ENCODE measurements around the gene ZNF674. TPM values are rescaled to one million over a fixed set of nuclear protein-coding genes. Genes with fewer than 3 reads are reported as not detected.

Gene ZNF674
- total and polyA plus RNA-seq, 3 experiments from 2014 or later: 1.3 to 2.8 (median 2.7) TPM

- H3K27ac Mint-ChIP-seq: peak overlapping the region in 1 of 8 donors; percentile 12
- DNase-seq: no peak
- CTCF ChIA-PET: interaction anchor here (1.2 kb wide), 1 partner anchor 8 kb away, joined by 3 read pairs; no protein-coding TSS in a partner anchor
- peaks cover 0 to 15% (median 5%) of the 10 kb centered on the region in 3 donors for H3K36me3 Mint-ChIP-seq
- POLR2A ChIA-PET: no interaction called here
- H3K27me3 Mint-ChIP-seq: peaks cover 0 to 2% of the 10 kb centered on the region in 2 donors
- peak overlapping the region in 1 of 7 donors; percentile 13 for H3K4me3 Mint-ChIP-seq
- H3K9me3 ChIP-seq (ENCODE audit: low read length): no peaks in the 10 kb centered on the region
- H3K4me3 ChIP-seq (ENCODE audit: low read length): no peak overlapping the region
- no peak overlapping the region for H3K27ac ChIP-seq (ENCODE audit: low read depth, low read length)
- no peaks in the 10 kb centered on the region for H3K27me3 ChIP-seq (ENCODE audit: insufficient read depth, low read length, poor library complexity, severe bottlenecking)
- no peaks in the 10 kb centered on the region for H3K9me3 Mint-ChIP-seq
- peaks cover 4% of the 10 kb centered on the region for H3K4me1 ChIP-seq (ENCODE audit: insufficient read depth, low read length)
- H3K4me1 Mint-ChIP-seq: peaks cover 20 to 66% (median 53%) of the 10 kb centered on the region in 3 donors
- no peaks in the 10 kb centered on the region for H3K36me3 ChIP-seq (ENCODE audit: insufficient read depth, low read length)
Measured at GRCh38 chrX:46582325-46582724, 37.1 kb upstream of the ZNF674 start.

GRCh38 chrX:46580613-46581012 lies 35.4 kb upstream of the ZNF674 start:
- Histone ChIP-seq H3K27ac (ENCODE audit: low read depth, low read length) (no peak overlapping the region), H3K36me3 (ENCODE audit: insufficient read depth, low read length) (no peaks in the 10 kb centered on the region), H3K4me3 (ENCODE audit: low read length) (no peak overlapping the region), H3K9me3 (ENCODE audit: low read length) (no peaks in the 10 kb centered on the region), H3K27me3 (ENCODE audit: insufficient read depth, low read length, poor library complexity, severe bottlenecking) (no peaks in the 10 kb centered on the region), H3K4me1 (ENCODE audit: insufficient read depth, low read length) (no peaks in the 10 kb centered on the region)
- H3K36me3 Mint-ChIP-seq: peaks cover 0 to 18% (median 4%) of the 10 kb centered on the region in 3 donors
- no peak for DNase-seq
- H3K27me3 Mint-ChIP-seq: no peaks in the 10 kb centered on the region
- ChIA-PET CTCF (no interaction called here), POLR2A (no interaction called here)
- no peaks in the 10 kb centered on the region for H3K9me3 Mint-ChIP-seq
- peaks cover 28 to 71% (median 61%) of the 10 kb centered on the region in 3 donors for H3K4me1 Mint-ChIP-seq
- H3K4me3 Mint-ChIP-seq: no peak overlapping the region
- H3K27ac Mint-ChIP-seq: peak overlapping the region in 1 of 8 donors; percentile 27

GRCh38 chrX:46579250-46579649 lies 34.0 kb upstream of the ZNF674 start:
- Histone ChIP-seq H3K27ac (ENCODE audit: low read depth, low read length) (no peak overlapping the region), H3K9me3 (ENCODE audit: low read length) (no peaks in the 10 kb centered on the region), H3K36me3 (ENCODE audit: insufficient read depth, low read length) (no peaks in the 10 kb centered on the region), H3K4me3 (ENCODE audit: low read length) (no peak overlapping the region), H3K4me1 (ENCODE audit: insufficient read depth, low read length) (no peaks in the 10 kb centered on the region), H3K27me3 (ENCODE audit: insufficient read depth, low read length, poor library complexity, severe bottlenecking) (no peaks in the 10 kb centered on the region)
- no peak for DNase-seq
- H3K27me3 Mint-ChIP-seq: no peaks in the 10 kb centered on the region
- peaks cover 31 to 69% (median 59%) of the 10 kb centered on the region in 3 donors for H3K4me1 Mint-ChIP-seq
- H3K36me3 Mint-ChIP-seq: peaks cover 0 to 18% (median 4%) of the 10 kb centered on the region in 3 donors
- peak overlapping the region in 4 of 7 donors; percentile 24 to 70 (median 46) for H3K4me3 Mint-ChIP-seq
- H3K9me3 Mint-ChIP-seq: no peaks in the 10 kb centered on the region
- ChIA-PET CTCF (interaction anchor here (0.8 to 1.4 kb wide), 2 partner anchors 15 to 64 kb away, joined by 3 read pairs; no protein-coding TSS in a partner anchor), POLR2A (interaction anchor here (0.6 kb wide), 1 partner anchor 13 kb away, joined by 3 read pairs; no protein-coding TSS in a partner anchor)
- H3K27ac Mint-ChIP-seq: peak overlapping the region in 5 of 8 donors; percentile 41 to 80 (median 45)

GRCh38 chrX:46577221-46578005 lies 32.2 kb upstream of the ZNF674 start:
- POLR2A ChIA-PET: interaction anchor here (0.7 kb wide), 1 partner anchor 22 kb away, joined by 6 read pairs; no protein-coding TSS in a partner anchor
- peaks cover 39 to 67% (median 56%) of the 10 kb centered on the region in 3 donors for H3K4me1 Mint-ChIP-seq

GRCh38 chrX:46576458-46576857 lies 31.2 kb upstream of the ZNF674 start:
- peak overlapping the region in 3 of 8 donors; percentile 53 to 84 (median 61) for H3K27ac Mint-ChIP-seq

More at GRCh38 chrX:46577221-46578005, 32.2 kb upstream of the ZNF674 start:
- Histone ChIP-seq H3K4me1 (ENCODE audit: insufficient read depth, low read length) (peaks cover 7% of the 10 kb centered on the region), H3K27me3 (ENCODE audit: insufficient read depth, low read length, poor library complexity, severe bottlenecking) (no peaks in the 10 kb centered on the region), H3K4me3 (ENCODE audit: low read length) (no peak overlapping the region), H3K27ac (ENCODE audit: low read depth, low read length) (no peak overlapping the region), H3K9me3 (ENCODE audit: low read length) (no peaks in the 10 kb centered on the region), H3K36me3 (ENCODE audit: insufficient read depth, low read length) (no peaks in the 10 kb centered on the region)
- Mint-ChIP-seq H3K27me3 (no peaks in the 10 kb centered on the region), H3K36me3 (peaks cover 0 to 16% (median 4%) of the 10 kb centered on the region in 3 donors), H3K9me3 (no peaks in the 10 kb centered on the region), H3K27ac (peak overlapping the region in 5 of 8 donors; percentile 21 to 84 (median 67)), H3K4me3 (peak overlapping the region; percentile 21 to 82 (median 64))
- CTCF ChIA-PET: interaction anchor here (0.7 to 0.9 kb wide), 2 partner anchors 9 to 78 kb away, joined by 3 to 4 read pairs; no protein-coding TSS in a partner anchor
- no peak for DNase-seq

GRCh38 chrX:46575991-46576392 lies 30.8 kb upstream of the ZNF674 start:
- Histone ChIP-seq H3K27ac (ENCODE audit: low read depth, low read length) (no peak overlapping the region), H3K36me3 (ENCODE audit: insufficient read depth, low read length) (no peaks in the 10 kb centered on the region), H3K9me3 (ENCODE audit: low read length) (no peaks in the 10 kb centered on the region), H3K4me1 (ENCODE audit: insufficient read depth, low read length) (peaks cover 13% of the 10 kb centered on the region), H3K4me3 (ENCODE audit: low read length) (peak overlapping the region; percentile 33), H3K27me3 (ENCODE audit: insufficient read depth, low read length, poor library complexity, severe bottlenecking) (no peaks in the 10 kb centered on the region)
- Mint-ChIP-seq H3K4me3 (peak overlapping the region; percentile 57 to 82 (median 79)), H3K27me3 (no peaks in the 10 kb centered on the region), H3K27ac (peak overlapping the region in 5 of 8 donors; percentile 44 to 84 (median 61)), H3K9me3 (no peaks in the 10 kb centered on the region), H3K4me1 (peaks cover 46 to 67% (median 57%) of the 10 kb centered on the region in 3 donors), H3K36me3 (peaks cover 0 to 14% (median 4%) of the 10 kb centered on the region in 3 donors)
- DNase-seq: no peak
- ChIA-PET CTCF (interaction anchor here (1.0 to 1.1 kb wide), 3 partner anchors 16 to 66 kb away, joined by 3 to 4 read pairs (median 3); no protein-coding TSS in a partner anchor), POLR2A (no interaction called here)

More at GRCh38 chrX:46576458-46576857, 31.2 kb upstream of the ZNF674 start:
- no peaks in the 10 kb centered on the region for H3K9me3 ChIP-seq (ENCODE audit: low read length)
- H3K9me3 Mint-ChIP-seq: no peaks in the 10 kb centered on the region
- peaks cover 46 to 67% (median 57%) of the 10 kb centered on the region in 3 donors for H3K4me1 Mint-ChIP-seq
- H3K36me3 Mint-ChIP-seq: peaks cover 0 to 14% (median 4%) of the 10 kb centered on the region in 3 donors
- CTCF ChIA-PET: interaction anchor here (1.0 to 1.1 kb wide), 2 partner anchors 16 to 22 kb away, joined by 3 to 4 read pairs; no protein-coding TSS in a partner anchor
- H3K27ac ChIP-seq (ENCODE audit: low read depth, low read length): no peak overlapping the region
- POLR2A ChIA-PET: no interaction called here
- no peak for DNase-seq
- H3K36me3 ChIP-seq (ENCODE audit: insufficient read depth, low read length): no peaks in the 10 kb centered on the region
- H3K4me3 ChIP-seq (ENCODE audit: low read length): no peak overlapping the region
- peaks cover 13% of the 10 kb centered on the region for H3K4me1 ChIP-seq (ENCODE audit: insufficient read depth, low read length)
- peak overlapping the region; percentile 57 to 82 (median 79) for H3K4me3 Mint-ChIP-seq
- no peaks in the 10 kb centered on the region for H3K27me3 Mint-ChIP-seq
- no peaks in the 10 kb centered on the region for H3K27me3 ChIP-seq (ENCODE audit: insufficient read depth, low read length, poor library complexity, severe bottlenecking)

- no peaks in the 10 kb centered on the region for H3K9me3 Mint-ChIP-seq
- H3K27me3 Mint-ChIP-seq: no peaks in the 10 kb centered on the region
- H3K4me1 ChIP-seq (ENCODE audit: insufficient read depth, low read length): peaks cover 13% of the 10 kb centered on the region
- no peaks in the 10 kb centered on the region for H3K27me3 ChIP-seq (ENCODE audit: insufficient read depth, low read length, poor library complexity, severe bottlenecking)
- no peaks in the 10 kb centered on the region for H3K36me3 ChIP-seq (ENCODE audit: insufficient read depth, low read length)
- peak overlapping the region; percentile 57 to 82 (median 79) for H3K4me3 Mint-ChIP-seq
- no peak overlapping the region for H3K27ac ChIP-seq (ENCODE audit: low read depth, low read length)
- peaks cover 46 to 66% (median 57%) of the 10 kb centered on the region in 3 donors for H3K4me1 Mint-ChIP-seq
- ChIA-PET POLR2A (no interaction called here), CTCF (interaction anchor here (1.0 to 1.1 kb wide), 3 partner anchors 17 to 66 kb away, joined by 3 to 4 read pairs (median 3); no protein-coding TSS in a partner anchor)
- no peaks in the 10 kb centered on the region for H3K9me3 ChIP-seq (ENCODE audit: low read length)
- H3K36me3 Mint-ChIP-seq: peaks cover 0 to 14% (median 4%) of the 10 kb centered on the region in 3 donors
- DNase-seq: no peak
- peak overlapping the region in 5 of 8 donors; percentile 1 to 84 (median 61) for H3K27ac Mint-ChIP-seq
- peak overlapping the region; percentile 33 for H3K4me3 ChIP-seq (ENCODE audit: low read length)
Measured at GRCh38 chrX:46575586-46575985, 30.4 kb upstream of the ZNF674 start.
